ENCODE results near the gene CDH2. TPM values are rescaled to one million over a fixed set of nuclear protein-coding genes. Genes with fewer than 3 reads are reported as not detected.

CDH2 gene
- total and polyA plus RNA-seq, 2 experiments from 2014 or later: 14.7 to 36.9 TPM

GRCh38 chr18:28164771-28165483 is 12.0 kb downstream of the CDH2 start (continued):
- TF ChIP-seq ZNF462 (CRISPR knock-in tag; IDR thresholded peaks at IDR 0.05) (no peak), NANOG (IDR thresholded peaks at IDR 0.05; ENCODE audit: borderline replicate concordance) (no peak), EZH2phosphoT487 (IDR thresholded peaks at IDR 0.05; ENCODE audit: unreplicated experiment) (no peak), ZNF114 (CRISPR knock-in tag; IDR thresholded peaks at IDR 0.05) (no peak), CREB1 (CRISPR knock-in tag; IDR thresholded peaks at IDR 0.05; ENCODE audit: low read depth) (no peak), POLR2AphosphoS5 (IDR thresholded peaks at IDR 0.05; ENCODE audit: low read depth) (no peak), JUNB (IDR thresholded peaks at IDR 0.05; ENCODE audit: unreplicated experiment) (no peak)

- no peaks in the 10 kb centered on the region for H3K27me3 Mint-ChIP-seq (ENCODE audit: insufficient read depth, low read depth, poor library complexity)
- no peak overlapping the region for H3K27ac Mint-ChIP-seq
- H2AFZ ChIP-seq: no peak overlapping the region
- no peaks in the 10 kb centered on the region for H3F3A ChIP-seq (replicated peaks; ENCODE audit: low read depth)
- no peaks in the 10 kb centered on the region for H3K4me1 ChIP-seq (ENCODE audit: insufficient read depth)
- ATAC-seq (no peak), DNase-seq (ENCODE audit: low spot score) (no peak)
- no peaks in the 10 kb centered on the region for H3K36me3 ChIP-seq (ENCODE audit: insufficient read depth)
- no peaks in the 10 kb centered on the region for H3K9me3 Mint-ChIP-seq
- H3K27ac ChIP-seq (ENCODE audit: low read depth): no peak overlapping the region
- no peak overlapping the region for H3K4me3 Mint-ChIP-seq
- H4K20me1 ChIP-seq (replicated peaks; ENCODE audit: insufficient read depth): 0 out of 2 replicates have a peak, but pooled peaks cover 9% of the 10 kb centered on the region
- H3K9me2 ChIP-seq (ENCODE audit: insufficient read depth): 0 out of 2 replicates have a peak, but pooled peaks cover 3% of the 10 kb centered on the region
- no peak overlapping the region for H3K4me3 ChIP-seq
- no peaks in the 10 kb centered on the region for H3K27me3 ChIP-seq (ENCODE audit: insufficient read depth)
- peaks cover 38% of the 10 kb centered on the region for H3K79me2 ChIP-seq (replicated peaks; ENCODE audit: insufficient read depth)
- no peak overlapping the region for H3K4me2 ChIP-seq
- H3K36me3 Mint-ChIP-seq (ENCODE audit: low read depth): no peaks in the 10 kb centered on the region
- H3K4me1 Mint-ChIP-seq: peaks cover 26% of the 10 kb centered on the region
- TF ChIP-seq ETS1 (IDR thresholded peaks at IDR 0.05) (no peak), POLR2AphosphoS5 (IDR thresholded peaks at IDR 0.05; ENCODE audit: low read depth) (no peak), STAT1 (IDR thresholded peaks at IDR 0.05; ENCODE audit: unreplicated experiment) (no peak), ZNF331 (CRISPR knock-in tag; IDR thresholded peaks at IDR 0.05; ENCODE audit: low read depth) (no peak), ZNF114 (CRISPR knock-in tag; IDR thresholded peaks at IDR 0.05) (no peak), REST (IDR thresholded peaks at IDR 0.05; ENCODE audit: unreplicated experiment) (no peak), CTCF (conservative IDR thresholded peaks at IDR 0.05; ENCODE audit: low read depth in 2 of 2) (no peak)
Measured at GRCh38 chr18:28163201-28163775, 13.6 kb downstream of the CDH2 start.
